Breast epithelium (tissue), 4 donors: ENCODE measurements around the gene TUBD1. TPM values are rescaled to one million over a fixed set of nuclear protein-coding genes. Genes with fewer than 3 reads are reported as not detected.

Source experiments
- DNase-seq, 2 donors: peaks; one replicate each; pipeline ENCODE4 v3.0.0-alpha.2; 2019; ENCODE audit warnings: low spot score in 2 of 2
- H3K27ac ChIP-seq, 2 donors: fragments of 200-600 bp; sonication (generic) in 1 of 2; one replicate each; pipeline ENCODE4 v1.5.1; 2016 to 2019; ENCODE audit warnings: mild to moderate bottlenecking in 1 of 2
- H3K27me3 ChIP-seq, 2 donors: fragments of 200-600 bp; sonication (generic) in 1 of 2; one replicate each; pipeline versions ENCODE4 v1.5.1 to v1.6.0; 2017 to 2019; ENCODE audit warnings: control low read depth in 1 of 2, mild to moderate bottlenecking in 1 of 2
- H3K36me3 ChIP-seq: fragments of 200-600 bp; one replicate; pipeline ENCODE4 v1.5.1; 2019
- H3K4me1 ChIP-seq, 2 donors: fragments of 200-600 bp; sonication (generic); one replicate each; pipeline ENCODE4 v1.5.1; 2016 to 2019; ENCODE audit warnings: control low read depth in 1 of 2
- H3K4me3 ChIP-seq, 3 donors: fragments of 200-600 bp; sonication (generic); 1 replicate in 2 of 3; 2 replicates in 1 of 3; pipeline ENCODE4 v1.5.1; 2016 to 2019; ENCODE audit warnings: mild to moderate bottlenecking in 3 of 3, moderate library complexity in 2 of 3
- H3K9me3 ChIP-seq, 2 donors: fragments of 200-600 bp; sonication (generic) in 1 of 2; one replicate each; pipeline ENCODE4 v1.5.1; 2016 to 2019; ENCODE audit warnings: control low read depth in 1 of 2
- POLR2A ChIP-seq: fragments of 450-650 bp; IDR thresholded peaks from one replicate; pipeline ENCODE4 v1.6.1; 2016; ENCODE audit warnings: antibody characterized with exemption, mild to moderate bottlenecking, moderate library complexity
- POLR2AphosphoS5 ChIP-seq, 3 donors: sonication (generic); formaldehyde crosslinking; IDR thresholded peaks; one replicate each; pipeline ENCODE4 v1.6.1; 2017; ENCODE audit warnings: antibody characterized with exemption in 3 of 3
- intact Hi-C: fragments of 100-400 bp; cut with DNase I; formaldehyde crosslinking; loops from one replicate; pipeline ENCODE4 v1.15.1; 2023; ENCODE audit warnings: low total_unique reads
- total RNA-seq, 3 donors: library from RNA; depleted of rRNA; stranded (reverse); fragments of >200 nt; gene quantifications; one replicate each; pipeline ENCODE4 v1.1.0, GENCODE V29; 2016
- TF ChIP-seq, protein P1 (sequence below), 3 donors: fragments of 450-650 bp; IDR thresholded peaks; one replicate each; pipeline ENCODE4 v1.5.1; 2016 to 2017; ENCODE audit warnings: antibody characterized with exemption in 3 of 3, mild to moderate bottlenecking in 3 of 3, moderate library complexity in 3 of 3

The TUBD1 gene
- total RNA-seq, 3 donors from 2014 or later: 6.6 to 25.0 (median 19.7) TPM

DNA sequence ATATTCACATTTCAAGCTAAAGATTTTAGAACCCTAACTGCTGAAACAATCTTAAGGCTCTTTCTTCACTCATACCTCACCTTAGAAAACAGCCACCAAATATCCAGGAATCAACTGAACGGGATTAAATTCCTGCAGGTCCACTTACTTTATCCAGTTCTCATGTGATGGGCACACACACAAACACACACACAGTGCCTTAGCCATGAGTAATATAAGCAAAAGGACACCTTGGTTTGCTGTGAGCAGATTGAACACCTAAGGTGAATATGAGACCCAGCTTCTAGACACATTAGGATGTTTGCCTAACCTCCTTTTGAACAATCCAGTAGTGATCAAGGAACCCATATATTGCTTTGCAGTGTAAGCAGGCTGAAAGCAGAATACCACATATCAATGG lies 81.5 kb downstream of the TUBD1 start:
- Histone ChIP-seq H3K27ac (no peak overlapping the region), H3K36me3 (no peaks in the 10 kb centered on the region), H3K9me3 (no peaks in the 10 kb centered on the region), H3K27me3 (no peaks in the 10 kb centered on the region), H3K4me3 (no peak overlapping the region), H3K4me1 (no peaks in the 10 kb centered on the region)
- TF ChIP-seq POLR2A (no peak), POLR2AphosphoS5 (IDR thresholded peaks at IDR 0.05) (no peak)
- TF ChIP-seq, protein P1, sequence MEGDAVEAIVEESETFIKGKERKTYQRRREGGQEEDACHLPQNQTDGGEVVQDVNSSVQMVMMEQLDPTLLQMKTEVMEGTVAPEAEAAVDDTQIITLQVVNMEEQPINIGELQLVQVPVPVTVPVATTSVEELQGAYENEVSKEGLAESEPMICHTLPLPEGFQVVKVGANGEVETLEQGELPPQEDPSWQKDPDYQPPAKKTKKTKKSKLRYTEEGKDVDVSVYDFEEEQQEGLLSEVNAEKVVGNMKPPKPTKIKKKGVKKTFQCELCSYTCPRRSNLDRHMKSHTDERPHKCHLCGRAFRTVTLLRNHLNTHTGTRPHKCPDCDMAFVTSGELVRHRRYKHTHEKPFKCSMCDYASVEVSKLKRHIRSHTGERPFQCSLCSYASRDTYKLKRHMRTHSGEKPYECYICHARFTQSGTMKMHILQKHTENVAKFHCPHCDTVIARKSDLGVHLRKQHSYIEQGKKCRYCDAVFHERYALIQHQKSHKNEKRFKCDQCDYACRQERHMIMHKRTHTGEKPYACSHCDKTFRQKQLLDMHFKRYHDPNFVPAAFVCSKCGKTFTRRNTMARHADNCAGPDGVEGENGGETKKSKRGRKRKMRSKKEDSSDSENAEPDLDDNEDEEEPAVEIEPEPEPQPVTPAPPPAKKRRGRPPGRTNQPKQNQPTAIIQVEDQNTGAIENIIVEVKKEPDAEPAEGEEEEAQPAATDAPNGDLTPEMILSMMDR (IDR thresholded peaks at IDR 0.05): no peak
- no peak for DNase-seq
- intact Hi-C loops: no loop called here

DNA sequence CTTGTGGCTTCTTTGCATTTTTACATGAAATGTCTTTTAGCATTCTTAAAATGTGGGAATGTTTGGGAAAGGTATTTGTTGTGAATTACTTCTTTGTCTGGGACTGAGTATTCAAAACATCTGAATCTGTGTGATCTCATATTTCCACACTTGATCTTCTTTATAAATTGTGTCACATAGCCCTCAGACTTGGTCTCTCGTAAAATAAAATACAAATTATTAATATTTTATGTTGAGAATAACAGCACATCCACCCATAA lies 81.9 kb downstream of the TUBD1 start:
- H3K9me3 ChIP-seq: no peaks in the 10 kb centered on the region
- intact Hi-C loops: no loop called here
- DNase-seq: no peak
- no peak overlapping the region for H3K4me3 ChIP-seq
- no peaks in the 10 kb centered on the region for H3K36me3 ChIP-seq
- H3K27me3 ChIP-seq: no peaks in the 10 kb centered on the region
- H3K27ac ChIP-seq: no peak overlapping the region
- TF ChIP-seq, protein P1 (IDR thresholded peaks at IDR 0.05): no peak
- no peak for TF ChIP-seq POLR2A
- no peak for TF ChIP-seq POLR2AphosphoS5 (IDR thresholded peaks at IDR 0.05)
- H3K4me1 ChIP-seq: no peaks in the 10 kb centered on the region

Other genes starting within 250 kb of the TUBD1 start
- gene PTRH2, start 185.5 kb downstream of the TUBD1 start, total RNA-seq: 10 to 100 TPM; 21.0 to 27.7 (median 26.5) TPM
- gene VMP1, start 185.3 kb downstream of the TUBD1 start, total RNA-seq: 100 to 1,000 TPM; 142 to 636 (median 489) TPM
- 10 to 100 TPM; 40.3 to 62.3 (median 47.5) TPM for gene RPS6KB1, start 178 bp upstream of the TUBD1 start, total RNA-seq
- 10 to 100 TPM; 24.0 to 30.4 (median 25.6) TPM for gene RNFT1, start 71.8 kb upstream of the TUBD1 start, total RNA-seq
- gene HEATR6, start 186.0 kb upstream of the TUBD1 start, total RNA-seq: 10 to 100 TPM in 2 of 3 donors, 1 to 10 TPM in 1; 9.1 to 16.4 (median 16.1) TPM